ENCODE results near the gene RMI2. TPM values are rescaled to one million over a fixed set of nuclear protein-coding genes. Genes with fewer than 3 reads are reported as not detected.
"Not testable (repeated sequence)": the region's sequence is repeated elsewhere in the genome, so short reads cannot be mapped to it uniquely, and the experiment has no call there.

RMI2 gene
- total RNA-seq, 1 donor from 2014 or later: 10.5 TPM

GRCh38 chr16:11297492-11298142 lies 47.6 kb upstream of the RMI2 start:
- DNase-seq (ENCODE audit: low spot score): peak; percentile 27
- no peak for TF ChIP-seq CTCF (IDR thresholded peaks at IDR 0.05; ENCODE audit: unreplicated experiment)
- Mint-ChIP-seq H3K27me3 (ENCODE audit: unreplicated experiment) (peaks cover 4% of the 10 kb centered on the region), H3K4me1 (ENCODE audit: unreplicated experiment) (peaks cover 3% of the 10 kb centered on the region), H3K9me3 (ENCODE audit: unreplicated experiment) (no peaks in the 10 kb centered on the region), H3K27ac (ENCODE audit: unreplicated experiment) (no peak overlapping the region), H3K36me3 (ENCODE audit: low read depth, unreplicated experiment) (no peaks in the 10 kb centered on the region), H3K4me3 (ENCODE audit: unreplicated experiment) (no peak overlapping the region)

- H3K36me3 Mint-ChIP-seq (ENCODE audit: low read depth, unreplicated experiment): no peaks in the 10 kb centered on the region
- no peak overlapping the region for H3K27ac Mint-ChIP-seq (ENCODE audit: unreplicated experiment)
Measured at GRCh38 chr16:11298143-11298900, 46.9 kb upstream of the RMI2 start.

GRCh38 chr16:11298950-11299547 lies 46.2 kb upstream of the RMI2 start:
- H3K27ac Mint-ChIP-seq (ENCODE audit: unreplicated experiment); H3K9me3 Mint-ChIP-seq (ENCODE audit: unreplicated experiment); H3K4me3 Mint-ChIP-seq (ENCODE audit: unreplicated experiment); H3K27me3 Mint-ChIP-seq (ENCODE audit: unreplicated experiment); DNase-seq (ENCODE audit: low spot score); H3K4me1 Mint-ChIP-seq (ENCODE audit: unreplicated experiment); H3K36me3 Mint-ChIP-seq (ENCODE audit: low read depth, unreplicated experiment): not testable (repeated sequence)

More at GRCh38 chr16:11298143-11298900, 46.9 kb upstream of the RMI2 start:
- Mint-ChIP-seq H3K9me3 (ENCODE audit: unreplicated experiment) (no peaks in the 10 kb centered on the region), H3K27me3 (ENCODE audit: unreplicated experiment) (peaks cover 4% of the 10 kb centered on the region), H3K4me3 (ENCODE audit: unreplicated experiment) (no peak overlapping the region), H3K4me1 (ENCODE audit: unreplicated experiment) (peaks cover 3% of the 10 kb centered on the region)
- TF ChIP-seq CTCF (IDR thresholded peaks at IDR 0.05; ENCODE audit: unreplicated experiment): no peak
- no peak for DNase-seq (ENCODE audit: low spot score)

GRCh38 chr16:11299865-11300559 lies 45.2 kb upstream of the RMI2 start:
- no peaks in the 10 kb centered on the region for H3K9me3 Mint-ChIP-seq (ENCODE audit: unreplicated experiment)
- H3K4me3 Mint-ChIP-seq (ENCODE audit: unreplicated experiment): no peak overlapping the region
- H3K4me1 Mint-ChIP-seq (ENCODE audit: unreplicated experiment): peaks cover 3% of the 10 kb centered on the region
- no peak overlapping the region for H3K27ac Mint-ChIP-seq (ENCODE audit: unreplicated experiment)
- peaks cover 2% of the 10 kb centered on the region for H3K27me3 Mint-ChIP-seq (ENCODE audit: unreplicated experiment)
- no peak for DNase-seq (ENCODE audit: low spot score)
- no peaks in the 10 kb centered on the region for H3K36me3 Mint-ChIP-seq (ENCODE audit: low read depth, unreplicated experiment)
- no peak for TF ChIP-seq CTCF (IDR thresholded peaks at IDR 0.05; ENCODE audit: unreplicated experiment)

- no peaks in the 10 kb centered on the region for H3K9me3 Mint-ChIP-seq (ENCODE audit: unreplicated experiment)
- H3K4me3 Mint-ChIP-seq (ENCODE audit: unreplicated experiment): no peak overlapping the region
- H3K27ac Mint-ChIP-seq (ENCODE audit: unreplicated experiment): no peak overlapping the region
- H3K36me3 Mint-ChIP-seq (ENCODE audit: low read depth, unreplicated experiment): no peaks in the 10 kb centered on the region
- TF ChIP-seq CTCF (IDR thresholded peaks at IDR 0.05; ENCODE audit: unreplicated experiment): no peak
- H3K27me3 Mint-ChIP-seq (ENCODE audit: unreplicated experiment): peaks cover 2% of the 10 kb centered on the region
- DNase-seq (ENCODE audit: low spot score): no peak
- peaks cover 3% of the 10 kb centered on the region for H3K4me1 Mint-ChIP-seq (ENCODE audit: unreplicated experiment)
Measured at GRCh38 chr16:11300560-11300892, 44.7 kb upstream of the RMI2 start.
